Muscle layer of duodenum (tissue), 2 donors: ENCODE data around the gene C15orf40.
"Not testable (repeated sequence)": the region's sequence is repeated elsewhere in the genome, so short reads cannot be mapped to it uniquely, and the experiment has no call there.

Source experiments
- H3K27ac ChIP-seq: one replicate; pipeline ENCODE4 v1.7.0; 2013; ENCODE audit warnings: mild to moderate bottlenecking, low read length
- H3K27me3 ChIP-seq: one replicate; pipeline ENCODE4 v1.7.0; 2013; ENCODE audit warnings: low read depth, mild to moderate bottlenecking, control low read depth, low read length
- H3K36me3 ChIP-seq, 2 donors: one replicate each; pipeline ENCODE4 v1.7.0; 2013; ENCODE audit warnings: low read length in 2 of 2, control low read depth in 1 of 2, mild to moderate bottlenecking in 1 of 2; ENCODE audit not compliant: insufficient read depth in 2 of 2, control insufficient read depth in 1 of 2
- H3K4me1 ChIP-seq, 2 donors: one replicate each; pipeline ENCODE4 v1.7.0; 2013; ENCODE audit warnings: low read length in 2 of 2, mild to moderate bottlenecking in 2 of 2, control low read depth in 1 of 2, moderate library complexity in 1 of 2; ENCODE audit not compliant: insufficient read depth in 2 of 2, control insufficient read depth in 1 of 2
- H3K4me3 ChIP-seq, 2 donors: one replicate each; pipeline ENCODE4 v1.7.0; 2013; ENCODE audit warnings: low read length in 2 of 2, low read depth in 1 of 2, mild to moderate bottlenecking in 1 of 2
- H3K9me3 ChIP-seq, 2 donors: one replicate each; pipeline ENCODE4 v1.7.0; 2013; ENCODE audit warnings: low read length in 2 of 2, control low read depth in 1 of 2, mild to moderate bottlenecking in 1 of 2; ENCODE audit not compliant: control insufficient read depth in 1 of 2
- donor health status: healthy.

The C15orf40 gene

DNA sequence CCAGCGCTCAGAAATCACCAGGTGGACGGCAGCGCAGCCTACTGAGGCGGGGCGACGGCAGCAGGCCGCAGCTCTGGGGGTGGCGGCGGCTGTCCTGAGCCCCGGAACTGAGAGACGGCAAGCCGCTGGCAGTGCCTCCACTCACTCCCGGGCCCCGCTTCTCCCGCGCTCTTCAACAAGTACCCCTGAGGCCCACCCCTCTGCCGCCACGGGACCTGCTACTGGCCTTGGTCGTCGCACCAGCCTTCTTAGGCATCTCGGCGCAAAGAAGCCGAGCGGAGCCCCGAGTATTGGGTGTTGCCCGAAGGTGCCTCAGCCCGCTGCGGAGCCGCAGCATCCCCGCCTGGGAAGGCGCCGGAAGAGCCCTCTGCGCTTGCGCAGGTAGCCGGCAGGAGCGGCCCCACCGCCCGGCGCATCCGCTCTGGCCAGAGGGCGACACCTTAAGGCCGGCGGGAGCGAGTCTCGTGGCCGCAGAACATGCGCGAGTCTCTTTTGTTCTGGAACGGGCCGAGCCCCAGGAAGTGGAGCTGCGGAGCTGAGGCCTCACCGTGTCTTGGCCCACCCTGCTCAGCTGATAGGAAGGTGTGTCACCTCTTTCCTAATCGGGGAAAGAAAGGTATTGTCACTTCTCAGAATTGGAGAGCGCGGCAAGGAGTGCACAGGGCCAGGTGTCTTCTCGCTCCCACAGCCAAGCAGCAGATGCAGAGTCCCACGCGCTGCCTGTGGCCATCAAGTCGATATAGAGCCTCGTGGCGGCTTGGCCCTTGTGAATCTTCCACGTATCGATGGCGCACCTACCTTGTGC, at the start of gene C15orf40:
Gene C15orf40 (minus strand): TSS at position 369 of the 805 bp plus-strand sequence. CDS start 32 bp downstream, at position 337.
- Histone ChIP-seq H3K9me3 (no peaks in the 10 kb centered on the region), H3K4me1 (peaks cover 5 to 24% of the 10 kb centered on the region in 2 donors), H3K27ac (peak within 1 kb of the TSS; percentile 84), H3K4me3 (peak within 1 kb of the TSS; percentile 98 to 99), H3K27me3 (no peaks in the 10 kb centered on the region), H3K36me3 (peaks cover 4 to 17% of the 10 kb centered on the region in 2 donors)

- H3K9me3 ChIP-seq: no peaks in the 10 kb centered on the region
- peaks cover 13 to 14% of the 10 kb centered on the region in 2 donors for H3K36me3 ChIP-seq
- no peak overlapping the region for H3K4me3 ChIP-seq
- H3K27ac ChIP-seq: no peak overlapping the region
- peaks cover 24 to 44% of the 10 kb centered on the region in 2 donors for H3K4me1 ChIP-seq
- no peaks in the 10 kb centered on the region for H3K27me3 ChIP-seq
These were observed 46.4 kb upstream of the C15orf40 start for GRCh38 chr15:83057696-83058376.

DNA sequence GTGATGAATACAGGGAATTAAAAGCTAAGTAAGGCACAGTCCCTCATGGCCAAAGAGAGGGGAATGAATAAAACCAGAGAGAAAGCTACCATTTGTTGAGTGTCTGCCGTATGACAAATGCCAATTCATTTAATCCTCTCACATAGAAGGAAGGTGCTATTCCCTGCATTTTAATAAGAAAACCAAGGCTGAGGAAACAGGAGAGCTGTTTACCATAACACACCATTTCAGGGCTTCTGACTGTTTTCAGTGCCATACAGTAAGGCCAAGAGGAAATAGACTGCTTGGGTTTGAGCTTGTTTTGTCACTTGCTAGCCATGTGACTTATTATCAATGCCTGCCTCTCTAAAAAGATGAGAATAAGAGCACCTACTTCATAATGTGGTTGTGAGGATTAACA, 45.6 kb upstream of the C15orf40 start:
- no peaks in the 10 kb centered on the region for H3K27me3 ChIP-seq
- peaks cover 16 to 36% of the 10 kb centered on the region in 2 donors for H3K4me1 ChIP-seq
- H3K9me3 ChIP-seq: no peaks in the 10 kb centered on the region
- H3K36me3 ChIP-seq: peaks cover 13 to 14% of the 10 kb centered on the region in 2 donors
- H3K4me3 ChIP-seq: no peak overlapping the region
- H3K27ac ChIP-seq: no peak overlapping the region

DNA sequence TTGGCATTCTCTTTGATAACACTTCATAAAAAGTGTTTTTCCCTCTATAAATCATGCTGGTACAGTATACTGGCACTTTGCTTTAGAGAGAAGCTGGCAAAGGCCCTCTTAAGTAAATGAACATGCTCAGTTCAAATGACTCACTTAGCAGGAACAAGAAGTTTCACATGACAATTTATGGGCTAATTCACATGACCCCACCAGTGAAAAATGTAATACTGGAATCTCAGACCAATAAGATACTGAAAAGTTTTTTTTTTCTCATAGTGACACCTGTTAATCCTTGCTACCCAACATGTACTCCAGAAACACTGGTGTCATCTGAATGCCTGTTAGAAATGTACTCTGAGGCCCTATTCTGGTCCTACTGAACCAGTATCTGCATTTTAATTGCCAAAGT, 41.7 kb upstream of the C15orf40 start:
- Histone ChIP-seq H3K27ac (no peak overlapping the region), H3K4me1 (peaks cover 5 to 15% of the 10 kb centered on the region in 2 donors), H3K4me3 (no peak overlapping the region), H3K36me3 (peaks cover 22 to 40% of the 10 kb centered on the region in 2 donors), H3K27me3 (no peaks in the 10 kb centered on the region), H3K9me3 (no peaks in the 10 kb centered on the region)

- Histone ChIP-seq H3K9me3 (no peaks in the 10 kb centered on the region), H3K36me3 (peaks cover 22 to 48% of the 10 kb centered on the region in 2 donors), H3K27me3 (no peaks in the 10 kb centered on the region), H3K4me1 (peaks cover 0 to 3% of the 10 kb centered on the region in 2 donors), H3K27ac (no peak overlapping the region), H3K4me3 (peak overlapping the region in 1 of 2 donors; percentile 4)
These were observed 35.2 kb upstream of the C15orf40 start for GRCh38 chr15:83046558-83047127.

GRCh38 chr15:83044156-83044555, 32.7 kb upstream of the C15orf40 start:
- peaks cover 0 to 3% of the 10 kb centered on the region in 2 donors for H3K4me1 ChIP-seq
- no peak overlapping the region for H3K4me3 ChIP-seq
- no peaks in the 10 kb centered on the region for H3K9me3 ChIP-seq
- no peaks in the 10 kb centered on the region for H3K27me3 ChIP-seq
- H3K27ac ChIP-seq: no peak overlapping the region
- H3K36me3 ChIP-seq: peaks cover 31 to 41% of the 10 kb centered on the region in 2 donors

DNA sequence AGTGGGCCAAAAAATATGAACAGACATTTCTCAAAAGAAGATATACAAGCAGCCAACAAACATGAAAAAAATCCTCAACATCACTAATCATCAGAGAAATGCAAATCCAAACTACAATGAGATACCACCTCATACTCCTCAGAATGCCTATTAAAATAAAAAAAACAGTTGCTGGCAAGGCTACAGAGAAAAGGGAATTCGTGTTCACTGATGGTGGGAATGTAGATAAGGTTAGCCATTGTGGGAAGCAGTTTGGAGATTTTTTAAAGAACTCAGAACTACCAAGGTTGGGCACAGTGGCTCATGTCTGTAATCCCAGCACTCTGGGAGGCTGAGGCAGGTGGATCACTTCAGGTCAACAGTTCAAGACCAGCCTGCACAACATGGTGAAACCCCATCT, 27.8 kb upstream of the C15orf40 start:
- Histone ChIP-seq H3K4me3 (no peak overlapping the region), H3K36me3 (peaks cover 7 to 33% of the 10 kb centered on the region in 2 donors)

DNA sequence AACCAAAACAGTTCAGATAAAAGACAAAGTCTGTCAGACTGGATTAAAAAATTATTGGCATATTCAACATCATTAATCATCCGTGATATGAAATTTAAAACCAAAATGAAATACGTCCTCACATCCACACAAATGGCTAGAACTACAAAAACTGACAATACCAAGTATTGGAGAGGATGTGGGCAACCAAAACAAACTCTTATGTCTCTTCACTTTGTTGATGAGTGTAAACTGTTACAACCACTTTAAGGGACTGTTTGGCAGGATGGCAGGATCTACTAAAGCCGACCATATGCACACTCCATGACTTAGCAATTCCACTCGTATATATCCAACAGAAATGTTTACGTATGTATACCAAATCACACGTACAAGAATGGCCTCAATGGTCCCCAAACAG, 24.8 kb upstream of the C15orf40 start:
- Histone ChIP-seq H3K9me3 (no peaks in the 10 kb centered on the region), H3K4me1 (no peaks in the 10 kb centered on the region)

More for the DNA sequence above, 27.8 kb upstream of the C15orf40 start:
- H3K27me3 ChIP-seq: no peaks in the 10 kb centered on the region
- no peak overlapping the region for H3K27ac ChIP-seq
- no peaks in the 10 kb centered on the region for H3K4me1 ChIP-seq
- H3K9me3 ChIP-seq: no peaks in the 10 kb centered on the region

DNA sequence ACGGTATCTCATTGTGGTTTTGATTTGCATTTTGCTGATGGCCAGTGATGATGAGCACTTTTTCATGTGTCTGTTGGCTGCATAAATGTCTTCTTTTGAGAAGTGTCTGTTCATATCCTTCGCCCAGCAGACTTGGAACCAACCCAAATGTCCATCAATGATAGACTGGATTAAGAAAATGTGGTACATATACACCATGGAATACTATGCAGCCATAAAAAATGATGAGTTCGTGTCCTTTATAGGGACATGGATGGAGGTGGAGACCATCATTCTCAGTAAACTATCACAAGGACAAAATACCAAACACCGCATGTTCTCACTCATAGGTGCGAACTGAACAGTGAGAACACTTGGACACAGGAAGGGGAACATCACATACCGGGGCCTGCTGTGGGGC, 19.8 kb upstream of the C15orf40 start:
- H3K9me3 ChIP-seq, H3K27me3 ChIP-seq, H3K4me1 ChIP-seq, H3K4me3 ChIP-seq, H3K27ac ChIP-seq: not testable (repeated sequence)
- peaks cover 14 to 16% of the 10 kb centered on the region in 2 donors for H3K36me3 ChIP-seq

More for the DNA sequence above, 24.8 kb upstream of the C15orf40 start:
- Histone ChIP-seq H3K36me3 (peaks cover 0 to 34% of the 10 kb centered on the region in 2 donors), H3K27ac (no peak overlapping the region), H3K4me3 (no peak overlapping the region), H3K27me3 (no peaks in the 10 kb centered on the region)

DNA sequence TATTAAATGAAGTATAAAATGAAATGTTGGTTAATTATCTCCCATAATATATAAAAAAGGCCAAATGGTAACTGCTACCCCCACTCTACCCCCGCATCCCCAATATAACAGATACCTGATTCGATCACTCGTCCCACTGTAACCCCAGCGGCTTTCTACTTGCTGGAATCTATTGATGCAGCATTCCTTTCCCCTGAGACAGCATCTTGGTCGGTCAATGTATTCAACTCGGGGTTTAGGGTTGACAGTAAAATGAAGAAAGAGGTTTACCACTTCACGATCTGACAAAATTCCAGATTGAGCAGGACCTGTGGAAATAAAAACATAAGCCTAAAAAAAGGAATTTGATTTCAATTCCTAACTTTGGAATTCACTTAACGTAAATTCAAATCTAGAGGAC, 18.6 kb upstream of the C15orf40 start:
- no peak overlapping the region for H3K4me3 ChIP-seq
- no peaks in the 10 kb centered on the region for H3K27me3 ChIP-seq
- H3K4me1 ChIP-seq: no peaks in the 10 kb centered on the region
- H3K36me3 ChIP-seq: peaks cover 14 to 17% of the 10 kb centered on the region in 2 donors
- H3K9me3 ChIP-seq: no peaks in the 10 kb centered on the region
- H3K27ac ChIP-seq: no peak overlapping the region

DNA sequence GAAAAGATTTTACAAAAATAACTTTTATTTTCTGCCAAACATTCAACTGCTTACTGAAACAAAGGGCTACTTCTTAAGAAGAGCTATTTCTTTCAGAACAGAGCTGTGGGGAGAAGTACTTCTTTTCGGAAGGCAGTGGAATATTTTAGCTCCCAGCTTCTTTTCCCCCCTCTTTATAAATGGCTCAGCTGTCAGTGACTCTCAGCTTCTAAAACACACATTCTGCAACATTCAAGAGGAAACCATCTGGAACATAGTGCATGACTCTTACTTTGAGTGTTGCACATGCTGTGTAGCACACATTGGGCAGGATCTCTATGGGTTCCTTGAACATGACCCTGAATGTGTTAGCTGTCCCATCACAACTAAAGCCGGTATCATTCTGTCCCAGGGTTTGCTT, 7.0 kb upstream of the C15orf40 start:
- H3K9me3 ChIP-seq: no peaks in the 10 kb centered on the region
- no peak overlapping the region for H3K4me3 ChIP-seq
- no peaks in the 10 kb centered on the region for H3K27me3 ChIP-seq
- H3K27ac ChIP-seq: no peak overlapping the region
- H3K36me3 ChIP-seq: peaks cover 26 to 32% of the 10 kb centered on the region in 2 donors
- no peaks in the 10 kb centered on the region for H3K4me1 ChIP-seq
